GM23338 (cell line): Measurements from ENCODE around the gene FCHSD2.

Experiments
- CREB1 ChIP-seq: fragments of 250-450 bp; sonication (Bioruptor Pico); IDR thresholded peaks from 2 replicates; pipeline ENCODE4 v1.5.0; 2020; ENCODE audit warnings: low read depth, mild to moderate bottlenecking, moderate library complexity
- CTCF ChIP-seq, 2 experiments: fragments of 200-600 bp in 1 of 2; sonication (generic) in 1 of 2; conservative IDR thresholded peaks; 2 replicates each; pipeline versions ENCODE4 v1.5.1 to v1.6.1; 2016 to 2017; ENCODE audit warnings: antibody characterized with exemption in 2 of 2, low read depth in 2 of 2, mild to moderate bottlenecking in 2 of 2, moderate library complexity in 1 of 2
- EZH2 ChIP-seq: fragments of 200-600 bp; sonication (generic); IDR thresholded peaks from one replicate; pipeline ENCODE4 v1.8.0; 2017; ENCODE audit warnings: antibody characterized with exemption, mild to moderate bottlenecking, low read depth; ENCODE audit not compliant: unreplicated experiment
- NANOG ChIP-seq: IDR thresholded peaks from 2 replicates; pipeline ENCODE4 v1.6.1; 2016; ENCODE audit warnings: antibody characterized with exemption, borderline replicate concordance
- POLR2AphosphoS5 ChIP-seq: IDR thresholded peaks from 2 replicates; pipeline ENCODE4 v1.6.1; 2016; ENCODE audit warnings: antibody characterized with exemption, low read depth
- REST ChIP-seq: IDR thresholded peaks from one replicate; pipeline ENCODE4 v1.6.1; 2018; ENCODE audit warnings: antibody characterized with exemption; ENCODE audit not compliant: unreplicated experiment
- ZNF331 ChIP-seq: fragments of 250-450 bp; sonication (Bioruptor Pico); IDR thresholded peaks from 2 replicates; pipeline ENCODE4 v1.5.0; 2020; ENCODE audit warnings: low read depth, mild to moderate bottlenecking, moderate library complexity

- TF ChIP-seq CTCF (conservative IDR thresholded peaks at IDR 0.05; ENCODE audit: low read depth in 2 of 2), result no peak
- no peak for TF ChIP-seq POLR2AphosphoS5
- no peak for TF ChIP-seq CREB1 (CRISPR knock-in tag)
- no peak for TF ChIP-seq NANOG
- no peak for TF ChIP-seq EZH2
- TF ChIP-seq ZNF331 (CRISPR knock-in tag), result no peak
- TF ChIP-seq REST, result no peak
These were observed 190.2 kb downstream of the FCHSD2 start for GRCh38 chr11:72951888-72952287.
